IMR-90 (cell line): Measurements from ENCODE around the gene BCL2. TPM values are rescaled to one million over a fixed set of nuclear protein-coding genes. Genes with fewer than 3 reads are reported as not detected.

Experiments used
- ATAC-seq: fragments of 200-7000 bp; cut with Tn5 transposase; 2 replicates; pipeline ENCODE4 v1.9.1; 2020; ENCODE audit warnings: low read depth, mild to moderate bottlenecking, moderate library complexity
- BruUV-seq: library from RNA; stranded (reverse); fragments of 400-500 nt; replicated peaks from 2 replicates; lab custom pipeline; 2021; lab: Mats Ljungman, UMichigan
- CTCF ChIA-PET: fragments of 300-600 bp; formaldehyde crosslinking; extraction: SDS; loops from one replicate; lab custom pipeline; 2021; ENCODE audit warnings: antibody characterized with exemption; lab: Yijun Ruan, JAX
- POLR2A ChIA-PET: fragments of 300-600 bp; sonication (Branson Sonifier 250); formaldehyde crosslinking; loops from one replicate; lab custom pipeline; 2022; ENCODE audit warnings: antibody characterized with exemption; ENCODE audit not compliant: unreplicated experiment; lab: Charles Lee
- DNase-seq: peaks from one replicate; pipeline ENCODE4 v3.0.0; 2013
- H2AFZ ChIP-seq: replicated peaks from 2 replicates; pipeline ENCODE3; 2013; ENCODE audit warnings: low read length, mild to moderate bottlenecking; ENCODE audit not compliant: poor library complexity
- H2AK5ac ChIP-seq: 2 replicates; pipeline ENCODE4 v1.6.1; 2013; ENCODE audit warnings: low read depth, low read length, inconsistent platforms
- H2AK9ac ChIP-seq: replicated peaks from 2 replicates; pipeline ENCODE3; 2013; ENCODE audit warnings: mild to moderate bottlenecking, low read depth, low read length, moderate library complexity; ENCODE audit not compliant: poor library complexity
- H2BK120ac ChIP-seq: 2 replicates; pipeline ENCODE4 v1.6.1; 2013; ENCODE audit warnings: low read depth, low read length, inconsistent platforms
- H2BK15ac ChIP-seq: 3 replicates; pipeline ENCODE4 v1.6.1; 2013; ENCODE audit warnings: low read depth, low read length, inconsistent platforms
- H2BK20ac ChIP-seq: 2 replicates; pipeline ENCODE4 v1.6.1; 2013; ENCODE audit warnings: low read depth, mild to moderate bottlenecking, inconsistent platforms, low read length, moderate library complexity
- H2BK5ac ChIP-seq: 2 replicates; pipeline ENCODE4 v1.6.1; 2013; ENCODE audit warnings: mild to moderate bottlenecking, low read depth, low read length, inconsistent platforms; ENCODE audit not compliant: poor library complexity, severe bottlenecking
- H3K14ac ChIP-seq: replicated peaks from 2 replicates; pipeline ENCODE4 v1.6.1; 2013; ENCODE audit warnings: low read depth, low read length, inconsistent platforms
- H3K18ac ChIP-seq: 2 replicates; pipeline ENCODE4 v1.6.1; 2013; ENCODE audit warnings: low read depth, low read length, control low read depth
- H3K23ac ChIP-seq: 2 replicates; pipeline ENCODE4 v1.6.1; 2013; ENCODE audit warnings: low read depth, low read length, inconsistent platforms
- H3K27ac ChIP-seq: 2 replicates; pipeline ENCODE4 v1.5.1; 2013; ENCODE audit warnings: mild to moderate bottlenecking, control low read depth, low read length; ENCODE audit not compliant: insufficient read depth
- H3K27me3 ChIP-seq: 2 replicates; pipeline ENCODE4 v1.6.1; 2013; ENCODE audit warnings: low read length; ENCODE audit not compliant: control insufficient read depth, insufficient read depth
- H3K36me3 ChIP-seq: 2 replicates; pipeline ENCODE4 v1.6.1; 2013; ENCODE audit warnings: low read length, mixed read lengths; ENCODE audit not compliant: control insufficient read depth, insufficient read depth
- H3K4ac ChIP-seq: 2 replicates; pipeline ENCODE4 v1.6.1; 2013; ENCODE audit warnings: low read depth, low read length, inconsistent platforms
- H3K4me1 ChIP-seq: 2 replicates; pipeline ENCODE4 v1.6.1; 2013; ENCODE audit warnings: low read length, mixed read lengths; ENCODE audit not compliant: control insufficient read depth, insufficient read depth
- H3K4me2 ChIP-seq: 2 replicates; pipeline ENCODE4 v1.6.1; 2013; ENCODE audit warnings: low read depth, mild to moderate bottlenecking, control low read depth, low read length, moderate library complexity
- H3K4me3 ChIP-seq: 2 replicates; pipeline ENCODE4 v1.5.1; 2013; ENCODE audit warnings: low read depth, mild to moderate bottlenecking, control low read depth, low read length, moderate library complexity; ENCODE audit not compliant: insufficient read depth
- H3K56ac ChIP-seq: 2 replicates; pipeline ENCODE4 v1.6.1; 2013; ENCODE audit warnings: low read length, inconsistent platforms; ENCODE audit not compliant: insufficient read depth; ENCODE audit errors: extremely low read depth
- H3K79me1 ChIP-seq, 2 experiments: 2 replicates each; pipeline ENCODE4 v1.6.1; 2013; ENCODE audit warnings: low read length in 2 of 2, inconsistent platforms in 1 of 2, low read depth in 1 of 2
- H3K9ac ChIP-seq: 2 replicates; pipeline ENCODE4 v1.6.1; 2013; ENCODE audit warnings: low read depth, low read length, control low read depth
- H3K9me1 ChIP-seq: 2 replicates; pipeline ENCODE4 v1.6.1; 2013; ENCODE audit warnings: low read length, inconsistent platforms; ENCODE audit not compliant: insufficient read depth
- H3K9me3 ChIP-seq: 2 replicates; pipeline ENCODE4 v1.6.1; 2013; ENCODE audit warnings: low read length; ENCODE audit not compliant: control insufficient read depth, insufficient read depth
- H4K20me1 ChIP-seq: 2 replicates; pipeline ENCODE4 v1.6.1; 2013; ENCODE audit warnings: low read length, inconsistent platforms; ENCODE audit not compliant: insufficient read depth
- H4K5ac ChIP-seq: 2 replicates; pipeline ENCODE4 v1.6.1; 2013; ENCODE audit warnings: mild to moderate bottlenecking, low read depth, low read length, control low read depth
- H4K8ac ChIP-seq, 2 experiments: 2 replicates each; pipeline ENCODE4 v1.6.1; 2013; ENCODE audit warnings: low read depth in 2 of 2, low read length in 2 of 2, control low read depth in 1 of 2, inconsistent platforms in 1 of 2
- H4K91ac ChIP-seq: 2 replicates; pipeline ENCODE4 v1.6.1; 2013; ENCODE audit warnings: low read depth, low read length, inconsistent platforms; ENCODE audit not compliant: insufficient read depth
- BHLHE40 ChIP-seq: fragments of 150-350 bp; IDR thresholded peaks from 2 replicates; pipeline ENCODE4 v1.6.1; 2016; ENCODE audit warnings: mild to moderate bottlenecking, low read depth, low read length
- CEBPB ChIP-seq: IDR thresholded peaks from 2 replicates; pipeline ENCODE4 v1.6.1; 2012; ENCODE audit warnings: low read depth, low read length, improper control_type of control experiment
- CHD1 ChIP-seq: IDR thresholded peaks from 2 replicates; pipeline ENCODE4 v1.6.1; 2012; ENCODE audit warnings: low read depth, low read length, improper control_type of control experiment
- MAFK ChIP-seq: IDR thresholded peaks from 2 replicates; pipeline ENCODE4 v1.6.1; 2012; ENCODE audit warnings: low read depth, low read length, improper control_type of control experiment
- MAZ ChIP-seq: IDR thresholded peaks from 2 replicates; pipeline ENCODE4 v1.6.1; 2012; ENCODE audit warnings: low read depth, mild to moderate bottlenecking, low read length, improper control_type of control experiment, moderate library complexity, borderline replicate concordance
- NFE2L2 ChIP-seq: fragments of 150-350 bp; IDR thresholded peaks from 2 replicates; pipeline ENCODE4 v1.6.1; 2016; ENCODE audit warnings: low read depth, mild to moderate bottlenecking, low read length
- POLR2A ChIP-seq: IDR thresholded peaks from 2 replicates; pipeline ENCODE4 v1.6.1; 2012; ENCODE audit warnings: mild to moderate bottlenecking, low read depth, low read length
- RAD21 ChIP-seq: IDR thresholded peaks from 2 replicates; pipeline ENCODE4 v1.6.1; 2012; ENCODE audit warnings: low read length, improper control_type of control experiment
- RCOR1 ChIP-seq: IDR thresholded peaks from 2 replicates; pipeline ENCODE4 v1.6.1; 2012; ENCODE audit warnings: mild to moderate bottlenecking, low read length, improper control_type of control experiment; ENCODE audit not compliant: insufficient replicate concordance
- RFX5 ChIP-seq: IDR thresholded peaks from 2 replicates; pipeline ENCODE4 v1.8.0; 2012; ENCODE audit warnings: low read depth, mild to moderate bottlenecking, low read length, moderate library complexity
- SMC3 ChIP-seq: fragments of 150-350 bp; IDR thresholded peaks from 2 replicates; pipeline ENCODE4 v1.6.1; 2016; ENCODE audit warnings: low read depth, mild to moderate bottlenecking, antibody characterized with exemption, low read length, moderate library complexity
- WGBS, 2 experiments: methylation state at CpG; one replicate each; pipeline versions ENCODE4 v1.1.5 to v1.1.7; 2013; ENCODE audit warnings: missing lambda C conversion rate in 2 of 2; ENCODE audit not compliant: insufficient read length in 1 of 2; ENCODE audit errors: extremely low coverage in 2 of 2; 5-methylcytosine and 5-hydroxymethylcytosine counted together
- dilution Hi-C: fragments of 300-500 bp; cut with HindIII; formaldehyde crosslinking; loops from one replicate; pipeline ENCODE4 v1.14.3; 2018; ENCODE audit warnings: low sequenced_read_pairs; ENCODE audit not compliant: unreplicated experiment
- in situ Hi-C: fragments of 300-500 bp; cut with MboI; formaldehyde crosslinking; loops from 3 replicates; pipeline ENCODE4 v1.14.3; 2019; ENCODE audit warnings: low sequenced_read_pairs, inconsistent platforms, mixed read lengths
- intact Hi-C: fragments of 100-400 bp; cut with micrococcal nuclease; formaldehyde crosslinking; loops from 2 replicates; pipeline ENCODE4 v1.10.0; 2022
- polyA plus RNA-seq, 3 experiments: library from polyadenylated mRNA; depleted of rRNA; stranded (reverse); fragments of >200 nt; gene quantifications; 2 replicates each; pipeline ENCODE4 v1.2.3, GENCODE V29; 2012; ENCODE audit warnings: low replicate concordance in 1 of 3
- total RNA-seq: library from RNA; depleted of rRNA; stranded (reverse); fragments of >200 nt; gene quantifications from 2 replicates; pipeline ENCODE4 v1.2.3, GENCODE V29; 2012
- TF ChIP-seq, protein P1 (sequence below): fragments of 150-350 bp; IDR thresholded peaks from 2 replicates; pipeline ENCODE4 v1.6.1; 2017; ENCODE audit warnings: mild to moderate bottlenecking, antibody characterized with exemption, low read length, low read depth
- TF ChIP-seq, protein P2 (sequence below): conservative IDR thresholded peaks from 2 replicates; pipeline ENCODE4 v1.5.1; 2012; ENCODE audit warnings: mild to moderate bottlenecking, low read depth, low read length, improper control_type of control experiment
- TF ChIP-seq, protein P3 (sequence below): fragments of 150-350 bp; IDR thresholded peaks from 2 replicates; pipeline ENCODE4 v1.6.1; 2016; ENCODE audit warnings: low read depth, mild to moderate bottlenecking, low read length, moderate library complexity, borderline replicate concordance

The BCL2 gene
- total and polyA plus RNA-seq, 2 of the 4 experiments (the other 2 are of a cell fraction) = 0.24 to 0.54 TPM

DNA sequence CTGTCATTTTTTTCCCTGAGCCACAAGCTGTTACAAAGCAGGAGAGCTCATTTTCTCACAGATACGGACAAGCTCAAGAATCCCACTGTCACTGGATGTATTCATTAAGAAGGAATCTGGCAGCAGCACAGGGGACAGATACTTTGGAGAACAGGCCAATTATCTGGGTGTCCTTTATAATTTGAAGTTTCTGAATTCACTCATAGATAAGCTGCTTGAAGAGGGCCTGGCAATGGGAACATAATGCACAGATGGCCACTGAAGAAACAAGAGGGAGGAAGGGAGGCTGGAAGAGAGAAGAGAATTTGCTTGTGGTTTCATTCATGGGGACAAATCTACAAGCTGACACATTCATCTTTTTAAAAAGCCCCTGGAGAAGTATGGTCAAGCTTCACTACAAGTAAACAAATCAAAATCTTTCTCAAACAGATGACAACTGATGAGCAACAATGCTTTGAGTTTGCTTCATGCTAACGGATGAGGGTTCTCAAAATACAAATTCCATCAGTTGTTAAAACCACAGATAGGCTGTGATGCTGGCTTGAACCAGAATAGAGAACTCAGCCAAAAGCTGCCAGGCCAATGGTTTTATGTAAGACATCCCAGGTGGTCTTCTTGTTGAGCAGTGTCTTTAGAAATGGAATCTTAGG, 11.9 kb downstream of the BCL2 start:
- Histone ChIP-seq H3K14ac (no peak overlapping the region), H3K4me1 (no peaks in the 10 kb centered on the region), H2AK9ac (no peak overlapping the region), H4K20me1 (no peaks in the 10 kb centered on the region), H3K79me1 (no peaks in the 10 kb centered on the region), H2AFZ (no peak overlapping the region), H3K27me3 (peaks cover 4% of the 10 kb centered on the region), H3K18ac (no peak overlapping the region), H2BK15ac (no peak overlapping the region), H3K4ac (no peak overlapping the region), H3K4me3 (no peak overlapping the region), H4K8ac (no peak overlapping the region), H3K9me1 (no peaks in the 10 kb centered on the region), H3K9ac (no peak overlapping the region), H4K5ac (no peak overlapping the region), H3K4me2 (no peak overlapping the region), H3K23ac (no peak overlapping the region), H2AK5ac (no peak overlapping the region), H2BK120ac (no peak overlapping the region), H2BK5ac (no peak overlapping the region), H3K56ac (no peak overlapping the region), H3K9me3 (no peaks in the 10 kb centered on the region), H3K27ac (no peak overlapping the region), H3K36me3 (no peaks in the 10 kb centered on the region), H4K91ac (no peak overlapping the region), H2BK20ac (no peak overlapping the region)
- dilution Hi-C loops (no loop called here), in situ Hi-C loops (no loop called here), intact Hi-C loops (no loop called here)
- TF ChIP-seq NFE2L2 (no peak), CHD1 (no peak), RAD21 (no peak), MAFK (no peak), CEBPB (no peak), BHLHE40 (no peak), MAZ (no peak), POLR2A (no peak), RFX5 (no peak), SMC3 (no peak), RCOR1 (no peak)
- TF ChIP-seq, protein P1, sequence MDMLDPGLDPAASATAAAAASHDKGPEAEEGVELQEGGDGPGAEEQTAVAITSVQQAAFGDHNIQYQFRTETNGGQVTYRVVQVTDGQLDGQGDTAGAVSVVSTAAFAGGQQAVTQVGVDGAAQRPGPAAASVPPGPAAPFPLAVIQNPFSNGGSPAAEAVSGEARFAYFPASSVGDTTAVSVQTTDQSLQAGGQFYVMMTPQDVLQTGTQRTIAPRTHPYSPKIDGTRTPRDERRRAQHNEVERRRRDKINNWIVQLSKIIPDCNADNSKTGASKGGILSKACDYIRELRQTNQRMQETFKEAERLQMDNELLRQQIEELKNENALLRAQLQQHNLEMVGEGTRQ = no peak
- TF ChIP-seq, protein P2, sequence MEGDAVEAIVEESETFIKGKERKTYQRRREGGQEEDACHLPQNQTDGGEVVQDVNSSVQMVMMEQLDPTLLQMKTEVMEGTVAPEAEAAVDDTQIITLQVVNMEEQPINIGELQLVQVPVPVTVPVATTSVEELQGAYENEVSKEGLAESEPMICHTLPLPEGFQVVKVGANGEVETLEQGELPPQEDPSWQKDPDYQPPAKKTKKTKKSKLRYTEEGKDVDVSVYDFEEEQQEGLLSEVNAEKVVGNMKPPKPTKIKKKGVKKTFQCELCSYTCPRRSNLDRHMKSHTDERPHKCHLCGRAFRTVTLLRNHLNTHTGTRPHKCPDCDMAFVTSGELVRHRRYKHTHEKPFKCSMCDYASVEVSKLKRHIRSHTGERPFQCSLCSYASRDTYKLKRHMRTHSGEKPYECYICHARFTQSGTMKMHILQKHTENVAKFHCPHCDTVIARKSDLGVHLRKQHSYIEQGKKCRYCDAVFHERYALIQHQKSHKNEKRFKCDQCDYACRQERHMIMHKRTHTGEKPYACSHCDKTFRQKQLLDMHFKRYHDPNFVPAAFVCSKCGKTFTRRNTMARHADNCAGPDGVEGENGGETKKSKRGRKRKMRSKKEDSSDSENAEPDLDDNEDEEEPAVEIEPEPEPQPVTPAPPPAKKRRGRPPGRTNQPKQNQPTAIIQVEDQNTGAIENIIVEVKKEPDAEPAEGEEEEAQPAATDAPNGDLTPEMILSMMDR = no peak
- TF ChIP-seq, protein P3, sequence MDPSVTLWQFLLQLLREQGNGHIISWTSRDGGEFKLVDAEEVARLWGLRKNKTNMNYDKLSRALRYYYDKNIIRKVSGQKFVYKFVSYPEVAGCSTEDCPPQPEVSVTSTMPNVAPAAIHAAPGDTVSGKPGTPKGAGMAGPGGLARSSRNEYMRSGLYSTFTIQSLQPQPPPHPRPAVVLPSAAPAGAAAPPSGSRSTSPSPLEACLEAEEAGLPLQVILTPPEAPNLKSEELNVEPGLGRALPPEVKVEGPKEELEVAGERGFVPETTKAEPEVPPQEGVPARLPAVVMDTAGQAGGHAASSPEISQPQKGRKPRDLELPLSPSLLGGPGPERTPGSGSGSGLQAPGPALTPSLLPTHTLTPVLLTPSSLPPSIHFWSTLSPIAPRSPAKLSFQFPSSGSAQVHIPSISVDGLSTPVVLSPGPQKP = no peak
- DNase-seq = no peak
- ChIA-PET CTCF (no interaction called here), POLR2A (no interaction called here)
- no peak for ATAC-seq
- no CpG with 5 or more reads among the region's 2 CpGs for WGBS, 2 experiments
- BruUV-seq = no TSS peak
